ENCODE results near the gene KRT84.

DNA sequence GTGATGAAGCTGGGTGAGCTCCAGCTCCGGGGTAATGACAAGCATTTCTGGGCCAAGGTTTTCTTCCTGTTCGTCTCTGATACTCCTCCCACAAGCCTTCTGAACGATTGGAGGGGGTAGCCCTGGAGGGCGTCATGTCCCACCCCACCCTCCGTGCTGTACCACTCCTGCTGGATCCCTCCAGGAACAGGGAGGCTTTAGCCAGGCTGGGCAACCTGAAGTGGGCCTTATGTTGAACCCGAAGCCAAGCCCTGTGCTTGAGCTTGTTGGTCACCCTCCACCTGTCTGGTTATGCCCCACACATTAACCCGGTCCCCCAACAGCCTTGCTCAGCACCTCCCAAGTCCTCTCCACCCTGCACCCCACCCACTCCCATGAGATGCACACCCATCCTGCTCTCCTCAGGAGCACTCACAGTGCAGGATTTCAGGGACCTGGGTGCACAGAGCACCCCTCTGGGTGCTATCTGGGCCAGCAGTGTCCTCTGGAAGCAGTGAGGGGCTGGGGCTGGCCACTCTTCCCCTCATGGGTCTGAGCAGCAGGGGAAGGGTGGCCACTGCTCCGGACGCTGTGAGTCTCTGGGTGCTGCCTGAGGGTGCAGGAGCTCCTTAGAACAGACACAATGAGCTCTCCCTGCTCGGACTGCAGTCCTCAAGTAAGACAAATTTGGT, 57.5 kb downstream of the KRT84 start:
- TF ChIP-seq ZNF223 (tag by site-specific recombination; IDR thresholded peaks at IDR 0.05) (no peak), ZNF777 (tag by site-specific recombination; IDR thresholded peaks at IDR 0.05; ENCODE audit: borderline replicate concordance) (no peak), SALL2 (tag by site-specific recombination; IDR thresholded peaks at IDR 0.05; ENCODE audit: borderline replicate concordance) (no peak)
- TF ChIP-seq, protein P1, sequence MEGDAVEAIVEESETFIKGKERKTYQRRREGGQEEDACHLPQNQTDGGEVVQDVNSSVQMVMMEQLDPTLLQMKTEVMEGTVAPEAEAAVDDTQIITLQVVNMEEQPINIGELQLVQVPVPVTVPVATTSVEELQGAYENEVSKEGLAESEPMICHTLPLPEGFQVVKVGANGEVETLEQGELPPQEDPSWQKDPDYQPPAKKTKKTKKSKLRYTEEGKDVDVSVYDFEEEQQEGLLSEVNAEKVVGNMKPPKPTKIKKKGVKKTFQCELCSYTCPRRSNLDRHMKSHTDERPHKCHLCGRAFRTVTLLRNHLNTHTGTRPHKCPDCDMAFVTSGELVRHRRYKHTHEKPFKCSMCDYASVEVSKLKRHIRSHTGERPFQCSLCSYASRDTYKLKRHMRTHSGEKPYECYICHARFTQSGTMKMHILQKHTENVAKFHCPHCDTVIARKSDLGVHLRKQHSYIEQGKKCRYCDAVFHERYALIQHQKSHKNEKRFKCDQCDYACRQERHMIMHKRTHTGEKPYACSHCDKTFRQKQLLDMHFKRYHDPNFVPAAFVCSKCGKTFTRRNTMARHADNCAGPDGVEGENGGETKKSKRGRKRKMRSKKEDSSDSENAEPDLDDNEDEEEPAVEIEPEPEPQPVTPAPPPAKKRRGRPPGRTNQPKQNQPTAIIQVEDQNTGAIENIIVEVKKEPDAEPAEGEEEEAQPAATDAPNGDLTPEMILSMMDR (tag by site-specific recombination; IDR thresholded peaks at IDR 0.05) = no peak

All from HEK293 (cell line).